HG03135 (cell line): Measurements from ENCODE around the gene PVALEF.

Source experiments
- ATAC-seq: cut with Tn5 transposase; IDR thresholded peaks from one replicate; pipeline ENCODE4 v1.9.1; 2021; ENCODE audit warnings: mild to moderate bottlenecking, moderate library complexity; ENCODE audit not compliant: unreplicated experiment

PVALEF gene

DNA sequence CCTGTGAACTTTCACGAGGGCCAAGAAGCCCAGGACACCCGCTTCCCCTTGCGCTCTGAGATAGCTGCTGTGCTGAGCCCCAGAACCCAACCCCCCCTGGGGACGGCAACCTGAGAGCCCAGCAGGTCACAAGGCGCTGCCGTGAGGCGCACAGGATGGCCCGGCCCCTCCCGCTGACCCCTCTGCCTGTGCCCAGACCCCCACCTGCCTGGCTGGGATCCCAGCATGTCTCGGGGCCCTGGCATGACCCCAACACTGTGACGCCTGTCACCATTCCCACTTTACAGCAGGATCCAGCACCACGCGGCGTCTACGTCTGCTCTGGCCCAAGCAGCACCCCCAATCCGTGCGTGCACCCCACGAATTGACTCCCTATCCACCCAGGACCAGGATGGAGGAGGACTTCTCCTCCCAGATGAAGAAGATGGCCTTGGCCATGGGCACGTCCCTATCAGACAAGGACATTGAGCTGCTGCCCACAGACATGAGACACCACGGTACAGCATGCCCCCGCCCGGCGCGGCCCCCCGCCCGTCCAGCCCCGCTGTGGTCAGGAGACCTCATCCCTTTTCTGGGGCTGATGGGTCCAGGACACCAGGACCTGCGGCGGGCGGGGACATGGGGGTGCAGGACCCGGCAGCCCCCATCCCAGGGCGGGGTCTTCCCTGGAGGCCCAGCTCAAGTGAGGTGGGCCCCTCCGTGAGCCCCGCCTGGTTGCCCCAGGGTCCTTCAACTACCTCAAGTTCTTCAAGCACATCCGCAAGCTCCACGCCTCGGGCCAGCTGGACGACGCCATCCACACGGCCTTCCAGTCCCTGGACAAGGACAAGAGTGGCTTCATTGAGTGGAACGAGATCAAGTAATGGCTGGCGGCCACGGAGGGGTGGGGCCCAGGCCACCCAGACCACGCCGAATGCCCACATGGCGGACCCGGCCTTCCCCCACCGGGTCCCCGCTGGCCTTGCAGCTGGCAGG lies 15.8 kb downstream of the PVALEF start:
- ATAC-seq: no peak

DNA sequence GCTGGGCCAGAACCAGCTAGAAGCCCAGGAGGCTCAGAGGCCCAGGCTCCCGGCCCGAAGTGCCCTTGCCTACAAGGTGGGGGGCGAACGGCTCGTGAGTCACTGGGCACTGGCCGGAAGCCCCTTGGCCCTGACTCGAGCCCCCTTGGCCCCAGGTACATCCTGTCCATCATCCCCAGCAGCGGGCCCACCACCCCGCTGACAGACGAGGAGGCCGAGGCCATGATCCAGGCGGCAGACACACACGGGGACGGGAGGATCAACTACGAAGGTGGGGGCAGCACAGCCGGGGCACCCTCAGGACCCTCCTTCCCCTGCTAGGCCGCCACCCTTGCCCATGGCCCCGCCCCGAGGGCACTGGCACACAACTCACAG lies 16.5 kb downstream of the PVALEF start:
- no peak for ATAC-seq

DNA sequence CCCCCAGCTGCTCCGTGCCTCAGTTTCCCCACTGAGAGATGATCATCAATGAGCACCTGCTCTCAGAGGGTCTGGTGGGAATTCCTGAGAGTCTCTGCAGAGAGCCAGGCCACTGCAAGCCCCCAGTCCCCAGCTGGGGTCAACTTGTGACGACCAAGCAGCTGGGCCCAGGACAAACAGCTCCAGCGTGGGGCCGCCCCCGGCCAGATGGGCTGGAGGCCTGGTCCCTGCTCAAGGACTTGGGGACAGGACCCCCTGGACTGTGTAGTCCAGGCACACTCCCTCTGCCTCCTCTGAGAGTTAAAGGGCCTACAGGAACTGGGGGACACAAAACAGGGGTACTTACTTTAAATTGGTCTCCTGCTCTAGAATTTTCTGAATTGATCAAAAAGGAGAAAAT lies 17.3 kb downstream of the PVALEF start:
- no peak for ATAC-seq

DNA sequence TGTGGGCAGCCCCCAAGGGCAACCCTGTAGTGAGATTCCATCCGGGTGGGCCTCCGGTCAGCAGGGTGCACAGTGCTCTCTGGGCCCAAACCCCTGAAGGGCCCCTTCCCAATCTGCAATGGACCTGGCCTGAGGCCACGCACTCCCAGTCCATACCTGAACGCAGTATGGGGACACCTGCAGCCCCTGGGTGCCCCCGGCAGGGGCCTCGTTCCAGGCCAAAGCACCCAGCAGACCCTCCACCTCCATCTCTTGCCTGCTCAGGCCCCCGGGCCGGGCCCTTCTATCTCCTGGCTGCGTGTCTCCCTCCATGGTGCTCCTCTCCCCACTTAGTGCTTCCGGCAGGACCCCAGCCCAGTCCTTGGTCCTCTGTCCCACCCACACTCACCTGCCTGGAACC lies 18.0 kb downstream of the PVALEF start:
- no peak for ATAC-seq

DNA sequence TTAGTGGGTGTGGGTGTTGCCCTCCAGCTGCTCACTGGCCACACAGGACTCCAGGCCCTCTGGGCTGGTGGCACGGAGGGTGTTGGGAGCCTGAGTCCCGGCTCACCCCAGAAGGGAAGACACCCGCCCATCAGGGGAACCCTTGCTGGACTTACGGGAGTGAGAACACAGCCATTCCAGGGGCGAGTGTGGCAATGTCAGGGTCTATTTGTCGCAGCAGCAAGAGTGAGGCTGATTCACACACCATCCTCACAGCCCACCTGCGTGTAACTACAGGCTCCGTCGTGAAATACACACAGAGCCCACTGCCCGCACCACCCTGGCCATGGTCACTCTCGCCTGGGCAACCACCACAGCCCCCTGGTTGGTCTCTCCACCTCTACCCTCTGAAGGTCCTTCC lies 18.5 kb downstream of the PVALEF start:
- ATAC-seq: no peak

DNA sequence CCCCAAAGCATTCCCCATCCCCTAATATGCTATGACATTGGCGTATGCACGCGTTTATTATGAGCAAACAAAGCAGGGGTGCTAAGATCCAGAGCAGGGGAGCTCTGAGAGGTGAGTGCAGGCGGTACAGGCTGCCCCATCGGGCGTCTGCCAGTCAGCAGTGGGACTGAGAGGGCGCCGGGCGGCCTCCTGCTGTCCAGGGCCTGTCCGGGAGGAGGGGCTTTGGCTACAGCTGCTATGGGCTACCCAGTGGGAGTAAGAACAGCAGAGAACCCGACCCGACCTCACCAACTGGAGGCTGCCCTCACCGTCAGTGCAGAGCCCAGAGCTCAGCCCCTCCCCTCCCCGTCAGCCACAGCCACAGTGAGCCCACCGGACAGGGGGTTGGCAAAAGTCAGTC lies 19.2 kb downstream of the PVALEF start:
- ATAC-seq: no peak

DNA sequence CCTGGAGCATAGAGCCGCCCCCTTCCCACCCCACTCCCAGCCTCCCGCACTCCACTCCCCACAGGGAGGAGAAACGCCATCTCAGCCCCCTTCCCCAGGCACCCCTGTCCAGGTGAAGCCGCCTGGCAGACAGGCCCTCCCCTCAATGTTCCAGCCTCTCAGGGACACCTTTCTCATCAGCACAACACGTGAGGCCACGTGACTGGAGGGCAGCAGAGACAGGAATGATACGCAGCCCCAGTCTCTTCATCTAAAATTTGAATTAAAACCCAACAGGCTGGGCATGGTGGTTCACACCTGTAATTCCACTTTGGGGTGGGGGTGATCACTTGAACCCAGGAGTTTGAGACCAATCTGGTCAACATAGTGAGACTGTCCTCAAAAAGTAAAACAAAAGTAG lies 20.9 kb downstream of the PVALEF start:
- no peak for ATAC-seq

DNA sequence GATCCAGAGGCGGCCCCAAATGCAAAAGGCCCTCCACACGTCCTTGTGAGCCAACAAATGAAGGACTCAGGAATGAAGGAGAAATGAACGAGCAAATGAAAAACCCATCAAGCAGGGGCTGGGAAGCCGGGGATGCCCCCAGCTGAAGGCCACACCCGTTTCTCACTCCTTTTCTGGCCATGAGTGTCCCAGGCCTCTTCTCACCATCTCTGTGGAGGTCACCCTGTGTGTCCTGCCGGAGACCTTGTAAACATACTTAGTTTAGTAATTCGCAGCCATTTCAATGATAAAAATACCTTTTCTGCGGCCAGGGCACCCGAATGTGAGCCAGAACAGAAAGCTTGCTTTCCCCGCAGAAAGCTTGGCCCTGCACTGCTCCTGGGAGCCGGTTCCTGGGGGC lies 21.8 kb downstream of the PVALEF start:
- no peak for ATAC-seq

DNA sequence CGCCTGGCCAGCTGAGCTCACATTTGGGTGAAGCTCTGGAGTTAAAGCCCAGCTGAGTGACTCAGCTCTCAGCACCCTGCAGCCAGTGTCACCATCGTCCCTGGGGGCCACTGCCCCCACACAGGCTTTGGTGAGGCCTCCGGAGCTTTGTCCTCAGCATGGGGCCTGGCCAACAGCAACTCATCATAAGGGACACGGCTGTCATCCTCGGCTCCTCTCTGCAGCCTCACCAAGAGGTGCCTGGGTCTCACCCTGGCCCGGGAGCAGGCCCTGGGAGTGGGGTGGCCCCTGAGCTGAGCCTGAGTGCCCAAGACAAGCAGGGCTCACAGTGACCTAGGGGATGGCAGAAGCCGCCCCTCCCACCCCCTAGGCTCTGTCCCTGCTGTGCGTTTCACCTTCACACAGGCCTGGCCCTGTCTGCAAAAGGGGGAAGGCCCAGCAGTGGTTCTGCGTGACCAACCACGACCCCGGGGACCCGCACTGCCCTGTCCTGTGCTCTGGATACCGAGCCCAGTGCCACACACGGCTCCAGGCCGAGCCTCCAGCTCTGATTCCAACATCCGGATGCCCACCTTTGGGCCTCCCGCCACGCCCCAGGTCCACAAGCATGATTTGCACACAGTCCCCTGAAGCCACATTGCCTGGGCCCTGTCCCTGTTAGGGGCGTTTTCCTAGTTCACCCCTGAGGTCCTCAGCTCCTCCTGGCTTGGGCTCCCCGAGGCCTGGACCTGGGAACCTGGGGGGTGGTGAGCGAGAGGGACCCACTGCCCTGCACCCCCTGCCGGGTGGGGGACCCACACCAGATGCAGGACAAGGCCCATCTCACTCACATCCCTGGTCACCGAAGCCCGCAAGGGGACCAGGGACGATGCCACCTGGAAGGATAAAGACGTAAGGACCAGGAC lies 22.5 kb downstream of the PVALEF start:
- ATAC-seq: no peak

DNA sequence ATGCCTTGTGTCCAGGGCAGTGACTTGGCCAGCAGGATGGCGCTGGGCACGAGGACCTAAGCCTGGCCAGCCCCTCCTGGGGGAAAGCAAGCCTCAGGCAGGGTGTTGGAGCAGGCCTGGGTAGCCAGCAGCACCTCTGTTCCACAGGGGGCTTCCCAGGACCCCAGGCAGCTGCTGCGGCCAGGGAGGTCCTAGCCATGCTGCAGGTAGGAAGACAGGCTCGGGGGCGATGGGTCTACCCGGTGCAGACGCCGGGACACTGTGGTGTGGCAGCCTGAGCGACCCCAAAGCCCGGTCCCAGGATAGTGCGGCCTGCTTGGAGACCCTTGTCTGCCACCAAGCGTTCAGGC lies 23.2 kb downstream of the PVALEF start:
- no peak for ATAC-seq

DNA sequence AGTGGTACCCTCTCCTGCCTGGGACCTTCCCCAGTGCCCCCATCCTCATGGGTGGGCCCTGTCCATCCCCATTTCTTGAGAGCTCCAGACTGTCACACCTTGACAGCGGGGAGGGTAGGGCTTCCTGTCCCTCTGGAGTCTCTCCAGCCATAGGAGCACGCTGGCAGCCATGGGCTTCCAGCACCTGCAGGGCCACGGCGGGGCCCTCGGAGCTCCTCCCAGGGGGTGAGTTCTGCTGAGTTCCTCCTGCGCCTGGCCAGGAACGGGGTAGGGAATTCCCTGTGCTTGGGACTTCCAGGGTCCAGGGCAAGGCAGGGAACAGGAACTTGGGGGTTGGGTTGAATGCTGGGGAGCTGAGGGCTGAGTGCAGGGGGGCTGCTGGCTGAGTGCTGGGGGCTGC lies 23.7 kb downstream of the PVALEF start:
- ATAC-seq: no peak

DNA sequence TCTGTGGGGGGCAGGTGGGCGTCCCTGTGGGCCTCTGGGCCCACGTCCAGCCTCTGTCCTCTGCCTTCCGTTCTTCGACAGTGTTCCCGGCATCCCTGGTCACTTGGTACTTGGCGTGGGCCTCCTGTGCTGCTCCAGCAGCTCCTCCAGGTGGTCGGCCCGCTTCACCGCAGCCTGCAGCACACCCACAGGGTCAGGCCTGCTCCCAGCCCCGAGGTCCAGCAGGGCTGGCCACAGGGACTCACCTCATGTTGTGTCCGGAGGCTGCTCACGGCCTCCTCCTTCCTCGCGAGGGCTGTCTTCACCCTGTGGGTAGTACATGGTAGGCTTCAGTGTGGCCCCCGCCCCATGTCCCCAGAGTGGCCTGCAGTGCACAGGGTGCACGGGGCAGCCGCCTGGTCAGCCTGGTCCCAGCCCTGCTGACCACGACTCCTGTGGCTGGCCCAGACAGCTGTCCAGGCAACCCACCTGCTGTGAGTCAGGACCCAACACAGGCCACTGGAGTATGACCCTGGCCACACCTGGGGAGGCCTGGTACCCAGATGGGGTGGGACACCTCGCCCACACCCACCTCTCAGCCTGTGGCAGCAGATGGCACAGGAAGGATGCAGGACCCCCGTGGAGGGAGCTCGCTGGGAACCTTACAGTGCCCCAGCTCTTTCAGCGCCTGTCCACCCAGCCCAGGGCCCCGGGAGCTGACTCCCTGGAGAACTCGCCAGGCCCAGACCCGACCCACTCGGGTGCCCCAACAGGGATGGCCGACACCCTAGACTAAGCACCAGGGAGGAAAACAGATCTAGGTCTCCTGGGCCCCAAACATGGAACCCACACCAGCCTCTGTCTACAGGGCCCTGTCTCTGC lies 24.6 kb downstream of the PVALEF start:
- ATAC-seq: no peak

DNA sequence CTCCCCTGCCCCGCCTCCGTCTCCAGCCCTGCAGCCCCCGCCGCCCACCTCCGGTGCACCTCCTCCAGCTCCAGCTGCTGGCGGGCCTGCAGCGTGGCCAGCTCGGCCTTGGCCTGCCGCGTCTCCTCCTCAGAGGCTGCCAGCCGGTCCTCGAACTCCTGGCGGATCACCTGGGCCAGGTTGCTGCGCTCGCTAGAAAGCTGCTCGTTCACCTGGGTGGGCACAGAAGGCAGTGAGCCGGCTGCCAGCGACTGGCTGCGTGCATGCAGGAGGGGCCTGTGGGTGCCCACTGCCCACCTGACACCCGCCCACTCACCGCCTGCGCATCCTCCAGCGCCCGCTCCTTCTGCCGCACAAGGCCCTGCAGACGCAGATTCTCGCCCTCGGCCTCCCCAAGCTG lies 25.3 kb downstream of the PVALEF start:
- no peak for ATAC-seq

DNA sequence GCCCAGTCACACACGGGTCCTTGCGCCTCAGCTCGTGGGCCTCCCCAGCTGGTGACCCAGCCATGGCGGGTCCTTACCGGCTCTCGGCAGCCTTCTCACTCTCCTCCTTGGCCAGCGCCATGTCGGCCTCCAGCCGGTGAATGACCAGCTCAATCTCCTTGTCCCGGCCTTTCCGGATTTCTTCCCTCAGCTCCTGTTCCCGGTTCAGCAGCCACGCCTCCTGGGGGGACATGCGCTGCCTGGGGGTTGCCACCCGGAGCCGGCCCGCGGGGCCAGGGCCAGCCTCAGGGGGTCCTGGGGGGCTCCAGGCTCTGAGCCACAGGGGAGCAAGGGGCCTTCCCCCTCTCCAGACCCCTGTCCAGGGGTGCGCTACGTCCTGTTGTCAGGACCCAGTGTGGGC lies 25.8 kb downstream of the PVALEF start:
- no peak for ATAC-seq

DNA sequence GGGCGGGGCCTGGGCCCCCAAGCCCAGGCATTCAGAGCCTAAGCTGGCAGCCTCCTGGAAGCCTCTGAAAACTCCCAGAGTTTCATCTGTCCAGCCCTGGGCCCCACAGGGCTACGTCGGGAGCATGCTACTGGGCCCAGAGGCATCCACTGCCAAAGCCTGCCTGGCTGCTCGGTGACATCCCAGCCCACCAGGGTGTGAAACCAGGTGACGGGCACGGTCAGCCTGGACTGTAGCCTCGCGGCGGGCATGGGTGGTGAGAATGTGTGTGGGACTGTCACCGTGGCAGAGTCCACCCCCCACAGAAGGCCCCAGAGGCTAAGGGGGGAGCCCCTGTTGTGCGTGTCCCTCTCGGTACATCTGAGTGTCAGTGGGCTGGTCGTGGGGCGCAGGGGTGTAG lies 26.3 kb downstream of the PVALEF start:
- no peak for ATAC-seq

DNA sequence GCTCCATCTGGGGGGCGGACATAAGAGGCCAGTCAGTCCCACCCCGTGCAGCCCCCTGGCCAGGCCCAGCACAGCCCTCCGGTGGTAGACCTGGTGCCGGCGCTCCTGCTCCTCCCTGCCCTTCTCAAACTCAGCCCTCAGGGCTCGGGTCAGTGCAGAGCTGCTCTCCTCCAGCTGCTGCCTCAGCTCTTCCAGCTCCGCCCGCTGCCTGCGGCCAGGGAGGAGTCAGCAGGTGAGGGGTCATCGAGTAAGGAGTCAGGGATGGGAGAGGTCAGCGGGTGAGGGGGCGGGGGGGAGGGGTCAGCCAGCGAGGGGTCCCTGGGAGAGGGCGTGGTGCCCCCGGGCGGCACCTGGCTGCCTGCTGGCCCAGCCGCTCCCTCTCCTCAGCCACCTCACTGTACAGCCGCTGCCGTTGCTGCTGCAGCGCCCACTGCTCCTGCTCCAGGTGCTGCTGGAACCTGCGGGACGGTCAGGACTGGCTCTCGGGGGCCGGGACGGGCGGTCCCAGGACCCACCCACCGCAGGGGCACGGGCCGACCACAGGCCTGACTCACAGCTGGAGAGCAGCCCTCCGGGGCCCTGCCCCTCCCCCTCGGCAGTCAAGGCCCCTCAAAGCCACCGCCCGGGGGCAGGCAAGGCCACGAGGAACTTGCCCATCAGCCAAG lies 27.2 kb downstream of the PVALEF start:
- no peak for ATAC-seq

DNA sequence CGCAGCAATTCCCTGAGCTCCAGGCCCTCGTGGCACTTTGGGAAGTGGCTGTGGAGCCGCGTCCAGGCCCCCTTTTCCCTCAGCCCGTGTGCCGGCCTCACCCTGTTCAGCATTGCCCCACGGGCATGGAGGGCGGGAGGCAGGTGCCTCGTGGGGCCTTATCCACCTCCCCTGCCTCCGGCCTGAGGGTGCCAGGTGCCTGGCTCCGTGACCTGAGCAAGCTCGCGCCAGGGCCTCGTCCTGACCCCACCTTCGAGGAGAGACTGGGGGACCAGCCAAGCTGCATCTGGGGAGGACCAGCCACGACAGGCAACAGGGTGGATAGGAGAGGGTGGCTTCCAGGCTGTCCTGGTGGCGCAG lies 27.7 kb downstream of the PVALEF start:
- no peak for ATAC-seq

DNA sequence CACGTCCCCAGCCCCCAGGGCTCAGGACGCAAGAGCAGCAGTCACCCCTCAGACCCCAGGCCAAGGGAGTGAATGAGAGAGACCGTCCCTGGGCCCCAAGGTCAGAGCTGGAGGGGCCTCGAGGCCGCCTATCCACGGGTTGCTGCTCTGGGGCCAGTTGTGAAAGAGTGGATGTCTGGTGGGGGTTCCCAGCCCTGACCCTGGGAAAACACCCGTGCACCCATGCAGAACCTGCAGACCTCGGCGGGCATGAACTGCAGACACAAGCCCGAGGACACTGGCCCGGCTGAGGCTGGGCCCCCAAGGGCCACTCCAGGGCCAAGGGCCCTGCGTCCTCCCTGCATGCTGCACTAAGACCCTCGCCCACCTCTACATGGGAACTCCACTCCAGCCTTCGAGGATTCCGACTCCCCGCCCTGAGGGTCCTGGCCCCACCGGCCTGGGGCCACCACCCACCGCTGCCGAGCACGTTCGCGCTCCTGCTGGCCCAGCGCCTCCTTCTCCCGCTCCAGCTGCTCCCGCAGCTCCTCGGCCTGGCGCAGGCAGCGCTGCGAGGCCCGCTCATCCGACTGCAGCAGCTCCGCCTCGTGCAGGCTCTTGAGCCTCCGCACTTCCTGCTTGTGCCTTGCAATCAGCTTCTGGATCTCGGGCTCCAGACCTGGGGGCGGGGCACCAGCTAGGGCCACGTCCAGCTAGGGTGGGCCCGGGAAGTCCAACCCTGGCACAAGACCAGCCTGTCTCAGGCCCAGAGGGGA lies 28.3 kb downstream of the PVALEF start:
- no peak for ATAC-seq

DNA sequence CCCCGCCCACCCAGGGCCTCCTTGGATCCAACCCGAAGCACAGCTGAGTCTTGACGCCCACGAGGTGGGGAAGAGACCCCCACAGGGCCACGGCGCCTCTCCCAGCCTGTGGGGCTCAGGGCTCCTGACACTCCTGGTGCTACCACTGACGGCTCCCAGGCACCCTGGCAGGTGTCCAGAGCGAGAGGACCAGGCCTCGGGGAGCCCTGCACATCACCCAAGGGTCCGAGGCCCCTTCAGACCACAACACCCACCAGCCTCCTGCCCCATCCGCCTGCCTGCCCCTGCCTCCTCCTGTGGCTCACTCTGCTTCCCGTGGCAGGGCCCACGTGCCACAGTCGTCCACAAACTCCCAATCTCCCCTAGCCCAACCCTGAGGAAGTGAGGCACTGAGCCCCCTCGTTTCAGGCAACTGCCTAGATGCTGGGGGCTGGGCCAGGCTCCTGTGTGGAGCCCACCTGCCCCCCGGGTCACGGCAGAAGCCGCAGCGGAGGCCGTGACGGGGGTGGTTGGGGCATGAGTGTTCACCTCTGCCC lies 29.0 kb downstream of the PVALEF start:
- ATAC-seq: no peak
